Spleen (tissue), 11 donors: ENCODE results near the gene C6orf47. TPM values are rescaled to one million over a fixed set of nuclear protein-coding genes. Genes with fewer than 3 reads are reported as not detected.

Source experiments
- DNase-seq: peaks from one replicate; pipeline ENCODE4 v3.0.0-alpha.2; 2020
- H3K27ac ChIP-seq, 8 donors: fragments of 200-600 bp; sonication (generic) in 7 of 8; 1 replicate in 4 of 8; 2 replicates in 4 of 8; pipeline versions ENCODE4 v1.5.0 to v1.8.0; 2016 to 2021; ENCODE audit warnings: inconsistent platforms in 4 of 8, mild to moderate bottlenecking in 4 of 8, moderate library complexity in 1 of 8
- H3K27me3 ChIP-seq, 7 donors: fragments of 200-600 bp; sonication (generic) in 6 of 7; replicated peaks in 1 of 7; 1 replicate in 4 of 7; 2 replicates in 3 of 7; pipeline versions ENCODE4 v1.5.0 to v1.8.0; 2016 to 2021; ENCODE audit warnings: inconsistent platforms in 3 of 7, mild to moderate bottlenecking in 1 of 7
- H3K36me3 ChIP-seq, 6 donors: fragments of 200-600 bp; sonication (generic) in 5 of 6; 1 replicate in 4 of 6; 2 replicates in 2 of 6; pipeline versions ENCODE4 v1.5.0 to v1.8.0; 2016 to 2021; ENCODE audit warnings: inconsistent platforms in 2 of 6
- H3K4me1 ChIP-seq, 6 donors: fragments of 200-600 bp; sonication (generic) in 5 of 6; 1 replicate in 3 of 6; 2 replicates in 3 of 6; pipeline versions ENCODE4 v1.5.0 to v1.8.0; 2016 to 2021; ENCODE audit warnings: inconsistent platforms in 3 of 6
- H3K4me3 ChIP-seq, 8 donors: fragments of 200-600 bp; sonication (generic) in 7 of 8; 1 replicate in 4 of 8; 2 replicates in 4 of 8; pipeline versions ENCODE4 v1.5.0 to v1.8.0; 2016 to 2021; ENCODE audit warnings: inconsistent platforms in 4 of 8, mild to moderate bottlenecking in 4 of 8, moderate library complexity in 2 of 8
- H3K9me3 ChIP-seq, 8 donors: fragments of 200-600 bp; sonication (generic) in 7 of 8; 1 replicate in 4 of 8; 2 replicates in 4 of 8; pipeline versions ENCODE4 v1.5.0 to v1.8.0; 2016 to 2021; ENCODE audit warnings: inconsistent platforms in 4 of 8
- CTCF ChIP-seq, 11 experiments: fragments of 200-600 bp in 7 of 11; fragments of 450-650 bp in 4 of 11; sonication (generic) in 4 of 11; IDR thresholded peaks in 8 of 11; conservative IDR thresholded peaks in 3 of 11; 1 replicate in 7 of 11; 2 replicates in 4 of 11; pipeline versions ENCODE4 v1.4.0 to v1.8.0; 2016 to 2021; ENCODE audit warnings: antibody characterized with exemption in 11 of 11, inconsistent platforms in 4 of 11, mild to moderate bottlenecking in 1 of 11
- POLR2A ChIP-seq, 3 donors: fragments of 450-650 bp; IDR thresholded peaks; one replicate each; pipeline ENCODE4 v1.5.1; 2017; ENCODE audit warnings: antibody characterized with exemption in 3 of 3, mild to moderate bottlenecking in 1 of 3
- POLR2AphosphoS5 ChIP-seq, 3 donors: sonication (generic); formaldehyde crosslinking; IDR thresholded peaks; one replicate each; pipeline ENCODE4 v1.5.1; 2017; ENCODE audit warnings: antibody characterized with exemption in 3 of 3
- WGBS, 5 donors: extraction: QIAGEN DNeasy Blood & Tissue Kit in 3 of 5; methylation state at CpG; one replicate each; pipeline versions ENCODE4 v1.1.5 to v1.1.7; 2013 to 2018; 5-methylcytosine and 5-hydroxymethylcytosine counted together
- intact Hi-C: fragments of 100-400 bp; cut with DNase I; formaldehyde crosslinking; loops from one replicate; pipeline ENCODE4 v1.15.0; 2023; ENCODE audit warnings: low total_unique reads
- polyA plus RNA-seq, 3 donors: library from polyadenylated mRNA; stranded (reverse); fragments of 200-250 nt; gene quantifications; one replicate each; pipeline ENCODE4 v1.2.1, GENCODE V29; 2013
- total RNA-seq, 7 donors: library from RNA; depleted of rRNA in 3 of 7; stranded (reverse); fragments of >200 nt in 3 of 7; fragmentation: NEBNext Ultra II Directional in 4 of 7; extraction: Animal tissue kit (Norgen Biotek cat#: 25700) in 4 of 7; gene quantifications; one replicate each; pipeline versions ENCODE4 v1.1.0 to v1.2.1, GENCODE V29; 2016 to 2021
- donor health status: healthy with polysubstance abuse.
- donor health status: DM: no; HTN: no; CAD: no; lungs with moderate emphysema.
- donor health status: DM: no; HTN: no; CAD: no.
- donor health status: Bipolar disorder and iron deficiency.
- donor health status: healthy.
- donor health status: DM: no; HTN: no; CAD: no.
- donor health status: DM: yes; HTN: yes; CAD: no.

The C6orf47 gene
- total and polyA plus RNA-seq, 10 donors: 12.2 to 37.4 (median 26.6) TPM

- H3K4me3 ChIP-seq: peak overlapping the region; percentile 12 to 67 (median 38)
- no peaks in the 10 kb centered on the region for H3K36me3 ChIP-seq
- no peaks in the 10 kb centered on the region for H3K9me3 ChIP-seq
- no peaks in the 10 kb centered on the region for H3K27me3 ChIP-seq
- DNase-seq: peak; percentile 84
- peaks cover 0 to 54% (median 36%) of the 10 kb centered on the region in 6 donors for H3K4me1 ChIP-seq
- intact Hi-C loops: no loop called here
- peak overlapping the region; percentile 29 to 89 (median 80) for H3K27ac ChIP-seq
- WGBS, 5 donors: 16 to 41% (median 19%) methylated on average over 7 of the region's 7 CpGs
- TF ChIP-seq POLR2AphosphoS5 (IDR thresholded peaks at IDR 0.05) (peak in 1 of 3 donors; percentile 48), POLR2A (IDR thresholded peaks at IDR 0.05) (no peak)
Measured at GRCh38 chr6:31615748-31616147, 44.8 kb downstream of the C6orf47 start.

- Histone ChIP-seq H3K9me3 (no peaks in the 10 kb centered on the region), H3K4me3 (peak within 1 kb of the TSS; percentile 12 to 67 (median 38)), H3K27ac (peak within 1 kb of the TSS; percentile 29 to 89 (median 80)), H3K36me3 (no peaks in the 10 kb centered on the region), H3K4me1 (peaks cover 0 to 54% (median 36%) of the 10 kb centered on the region in 6 donors), H3K27me3 (no peaks in the 10 kb centered on the region)
- intact Hi-C loops: no loop called here
- no peak for DNase-seq
- TF ChIP-seq POLR2AphosphoS5 (IDR thresholded peaks at IDR 0.05) (peak in 1 of 3 donors; percentile 63), POLR2A (IDR thresholded peaks at IDR 0.05) (no peak)
- WGBS, 5 donors: 29 to 47% (median 37%) methylated on average over 6 of the region's 6 CpGs
Measured at GRCh38 chr6:31614684-31615578, 45.6 kb downstream of the C6orf47 start, which contains the start of gene AIF1. Gene AIF1 (plus strand): TSS chr6:31615234. CDS start chr6:31615330, 96 bp downstream.

GRCh38 chr6:31614075-31614619 lies 46.4 kb downstream of the C6orf47 start:
- Histone ChIP-seq H3K9me3 (no peaks in the 10 kb centered on the region), H3K4me1 (peaks cover 0 to 48% (median 29%) of the 10 kb centered on the region in 6 donors), H3K27ac (peak overlapping the region in 7 of 8 donors; percentile 47 to 89 (median 80)), H3K36me3 (no peaks in the 10 kb centered on the region), H3K27me3 (no peaks in the 10 kb centered on the region), H3K4me3 (peak overlapping the region in 3 of 8 donors; percentile 42 to 67 (median 42))
- TF ChIP-seq CTCF (IDR thresholded peaks at IDR 0.05 in 8 of 11, conservative IDR thresholded peaks at IDR 0.05 in 3 of 11) (no peak), POLR2A (IDR thresholded peaks at IDR 0.05) (no peak), POLR2AphosphoS5 (IDR thresholded peaks at IDR 0.05) (no peak)
- 50 to 74% (median 52%) methylated on average over 8 of the region's 8 CpGs for WGBS, 5 donors
- no peak for DNase-seq
- intact Hi-C loops: no loop called here

GRCh38 chr6:31610968-31611367 lies 49.6 kb downstream of the C6orf47 start:
- intact Hi-C loops: no loop called here
- no peak overlapping the region for H3K27ac ChIP-seq
- 56 to 82% (median 64%) methylated on average over 4 of the region's 4 CpGs for WGBS, 5 donors

More at GRCh38 chr6:31610968-31611367, 49.6 kb downstream of the C6orf47 start:
- peaks cover 0 to 26% (median 23%) of the 10 kb centered on the region in 6 donors for H3K4me1 ChIP-seq
- H3K27me3 ChIP-seq: no peaks in the 10 kb centered on the region
- H3K9me3 ChIP-seq: no peaks in the 10 kb centered on the region
- H3K4me3 ChIP-seq: no peak overlapping the region
- no peaks in the 10 kb centered on the region for H3K36me3 ChIP-seq
- no peak for DNase-seq
- no peak for TF ChIP-seq POLR2AphosphoS5 (IDR thresholded peaks at IDR 0.05)
- no peak for TF ChIP-seq POLR2A (IDR thresholded peaks at IDR 0.05)
- no peak for TF ChIP-seq CTCF (IDR thresholded peaks at IDR 0.05 in 8 of 11, conservative IDR thresholded peaks at IDR 0.05 in 3 of 11)
